HEK293 (cell line): ENCODE data around the gene MRPL45.
"Not testable (repeated sequence)": the region's sequence is repeated elsewhere in the genome, so short reads cannot be mapped to it uniquely, and the experiment has no call there.

Experiments used
- GLI4 ChIP-seq: fragments of 450-650 bp; formaldehyde crosslinking; IDR thresholded peaks from 2 replicates; pipeline ENCODE4 v1.5.1; 2016; ENCODE audit warnings: missing biosample characterization, missing genetic modification characterization
- ZNF223 ChIP-seq: fragments of 450-650 bp; formaldehyde crosslinking; IDR thresholded peaks from 2 replicates; pipeline ENCODE4 v1.5.1; 2016; ENCODE audit warnings: missing biosample characterization, missing genetic modification characterization
- ZNF239 ChIP-seq: fragments of 450-650 bp; formaldehyde crosslinking; IDR thresholded peaks from 2 replicates; pipeline ENCODE4 v1.5.1; 2016; ENCODE audit warnings: missing biosample characterization, missing genetic modification characterization
- ZNF24 ChIP-seq: fragments of 450-650 bp; formaldehyde crosslinking; IDR thresholded peaks from 2 replicates; pipeline ENCODE4 v1.5.1; 2016; ENCODE audit warnings: missing biosample characterization, missing genetic modification characterization
- TF ChIP-seq, protein P1 (sequence below): fragments of 450-650 bp; formaldehyde crosslinking; IDR thresholded peaks from 2 replicates; pipeline ENCODE4 v1.5.1; 2016; ENCODE audit warnings: missing biosample characterization, missing genetic modification characterization

DNA sequence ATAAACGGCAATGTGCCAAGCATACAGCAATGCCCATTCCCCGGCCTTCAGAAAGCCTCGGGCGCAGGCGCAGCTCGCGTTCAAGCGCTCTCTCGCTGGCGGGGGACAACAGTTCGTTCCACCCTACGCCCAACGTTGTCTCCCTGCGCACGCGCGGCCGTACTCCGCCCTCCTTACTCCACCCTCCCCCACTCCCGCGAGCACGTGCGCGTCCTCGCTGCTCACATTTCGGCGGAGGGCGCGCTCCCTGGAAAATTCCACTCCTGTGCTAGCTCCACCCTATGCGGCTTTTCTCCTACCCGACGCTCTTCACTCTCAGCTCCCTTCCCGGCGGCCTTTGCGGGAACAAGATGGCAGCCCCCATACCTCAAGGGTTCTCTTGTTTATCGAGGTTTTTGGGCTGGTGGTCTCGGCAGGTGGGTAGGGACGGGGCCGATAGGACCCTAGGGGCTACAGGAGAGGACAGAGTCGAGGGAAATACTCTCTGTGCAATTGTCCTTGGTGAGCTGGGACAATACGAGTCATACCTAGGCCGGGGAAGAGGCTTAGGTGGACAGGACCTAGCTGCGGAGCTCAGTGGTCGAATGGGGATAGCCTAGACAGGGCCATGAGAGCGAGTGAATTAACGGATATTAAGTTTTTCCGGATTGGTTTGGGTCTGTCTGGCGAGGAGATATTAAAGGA lies at the start of gene MRPL45:
- not testable (repeated sequence) for TF ChIP-seq GLI4; ZNF239; ZNF24 (tag by site-specific recombination); ZNF223 (tag by site-specific recombination)
- TF ChIP-seq, protein P1, sequence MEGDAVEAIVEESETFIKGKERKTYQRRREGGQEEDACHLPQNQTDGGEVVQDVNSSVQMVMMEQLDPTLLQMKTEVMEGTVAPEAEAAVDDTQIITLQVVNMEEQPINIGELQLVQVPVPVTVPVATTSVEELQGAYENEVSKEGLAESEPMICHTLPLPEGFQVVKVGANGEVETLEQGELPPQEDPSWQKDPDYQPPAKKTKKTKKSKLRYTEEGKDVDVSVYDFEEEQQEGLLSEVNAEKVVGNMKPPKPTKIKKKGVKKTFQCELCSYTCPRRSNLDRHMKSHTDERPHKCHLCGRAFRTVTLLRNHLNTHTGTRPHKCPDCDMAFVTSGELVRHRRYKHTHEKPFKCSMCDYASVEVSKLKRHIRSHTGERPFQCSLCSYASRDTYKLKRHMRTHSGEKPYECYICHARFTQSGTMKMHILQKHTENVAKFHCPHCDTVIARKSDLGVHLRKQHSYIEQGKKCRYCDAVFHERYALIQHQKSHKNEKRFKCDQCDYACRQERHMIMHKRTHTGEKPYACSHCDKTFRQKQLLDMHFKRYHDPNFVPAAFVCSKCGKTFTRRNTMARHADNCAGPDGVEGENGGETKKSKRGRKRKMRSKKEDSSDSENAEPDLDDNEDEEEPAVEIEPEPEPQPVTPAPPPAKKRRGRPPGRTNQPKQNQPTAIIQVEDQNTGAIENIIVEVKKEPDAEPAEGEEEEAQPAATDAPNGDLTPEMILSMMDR (tag by site-specific recombination) = not testable (repeated sequence)
